GM23338 (cell line): ENCODE data around the gene TMX3. TPM values are rescaled to one million over a fixed set of nuclear protein-coding genes. Genes with fewer than 3 reads are reported as not detected.

ENCODE experiments used
- ATAC-seq: fragments of 200-7000 bp; cut with Tn5 transposase; 3 replicates; pipeline ENCODE4 v1.9.1; 2020
- DNase-seq: peaks from one replicate; pipeline ENCODE4 v3.0.0-alpha.2; 2015; ENCODE audit warnings: low spot score
- H2AFZ ChIP-seq: fragments of 200-600 bp; sonication (generic); 2 replicates; pipeline ENCODE4 v1.8.0; 2016; ENCODE audit warnings: antibody characterized with exemption, mild to moderate bottlenecking, moderate library complexity
- H3F3A ChIP-seq: fragments of 200-600 bp; sonication (generic); replicated peaks from 2 replicates; pipeline ENCODE4 v1.8.0; 2017; ENCODE audit warnings: antibody characterized with exemption, mixed run types, low read depth
- H3K27ac ChIP-seq: fragments of 200-600 bp; sonication (generic); 2 replicates; pipeline ENCODE4 v1.6.1; 2016; ENCODE audit warnings: low read depth
- H3K27me3 ChIP-seq: fragments of 200-600 bp; sonication (generic); 2 replicates; pipeline ENCODE4 v1.8.0; 2016; ENCODE audit warnings: mild to moderate bottlenecking, mixed run types, moderate library complexity; ENCODE audit not compliant: insufficient read depth
- H3K36me3 ChIP-seq: fragments of 200-600 bp; sonication (generic); 2 replicates; pipeline ENCODE4 v1.8.0; 2016; ENCODE audit warnings: mild to moderate bottlenecking; ENCODE audit not compliant: insufficient read depth
- H3K4me1 ChIP-seq: fragments of 200-600 bp; sonication (generic); 2 replicates; pipeline ENCODE4 v1.8.0; 2016; ENCODE audit warnings: mild to moderate bottlenecking, moderate library complexity; ENCODE audit not compliant: insufficient read depth
- H3K4me2 ChIP-seq: fragments of 200-600 bp; sonication (generic); 2 replicates; pipeline ENCODE4 v1.7.1; 2017; ENCODE audit warnings: mixed run types
- H3K4me3 ChIP-seq: fragments of 200-600 bp; sonication (generic); 2 replicates; pipeline ENCODE4 v1.6.1; 2016; ENCODE audit warnings: mixed run types
- H3K79me2 ChIP-seq: fragments of 200-600 bp; sonication (generic); replicated peaks from 2 replicates; pipeline ENCODE4 v1.8.0; 2017; ENCODE audit warnings: mild to moderate bottlenecking; ENCODE audit not compliant: insufficient read depth
- H3K9me2 ChIP-seq: fragments of 200-600 bp; sonication (generic); 2 replicates; pipeline ENCODE4 v1.8.0; 2017; ENCODE audit not compliant: insufficient read depth
- H4K20me1 ChIP-seq: fragments of 200-600 bp; sonication (generic); replicated peaks from 2 replicates; pipeline ENCODE4 v1.8.0; 2017; ENCODE audit warnings: mild to moderate bottlenecking; ENCODE audit not compliant: insufficient read depth
- H3K27ac Mint-ChIP-seq: 2 replicates; pipeline ENCODE4 v1.8.0; 2020; ENCODE audit warnings: inconsistent platforms, mild to moderate bottlenecking, moderate library complexity, mixed read lengths
- H3K27me3 Mint-ChIP-seq: 3 replicates; pipeline ENCODE4 v1.8.0; 2022; ENCODE audit warnings: low read depth, mild to moderate bottlenecking, moderate library complexity, mixed read lengths, inconsistent platforms; ENCODE audit not compliant: insufficient read depth, poor library complexity
- H3K36me3 Mint-ChIP-seq: 3 replicates; pipeline ENCODE4 v1.8.0; 2021; ENCODE audit warnings: low read depth, mild to moderate bottlenecking, inconsistent platforms, moderate library complexity, mixed read lengths
- H3K4me1 Mint-ChIP-seq: 3 replicates; pipeline ENCODE4 v1.8.0; 2020; ENCODE audit warnings: mild to moderate bottlenecking, inconsistent platforms, mixed read lengths
- H3K4me3 Mint-ChIP-seq: 3 replicates; pipeline ENCODE4 v1.8.0; 2021; ENCODE audit warnings: moderate library complexity, mild to moderate bottlenecking, inconsistent platforms, mixed read lengths
- H3K9me3 Mint-ChIP-seq: 3 replicates; pipeline ENCODE4 v1.8.0; 2020; ENCODE audit warnings: moderate library complexity, mild to moderate bottlenecking, inconsistent platforms, mixed read lengths
- CREB1 ChIP-seq: fragments of 250-450 bp; sonication (Bioruptor Pico); IDR thresholded peaks from 2 replicates; pipeline ENCODE4 v1.5.0; 2020; ENCODE audit warnings: low read depth, mild to moderate bottlenecking, moderate library complexity
- CTCF ChIP-seq, 2 experiments: fragments of 200-600 bp in 1 of 2; sonication (generic) in 1 of 2; conservative IDR thresholded peaks; 2 replicates each; pipeline versions ENCODE4 v1.5.1 to v1.6.1; 2016 to 2017; ENCODE audit warnings: antibody characterized with exemption in 2 of 2, low read depth in 2 of 2, mild to moderate bottlenecking in 2 of 2, moderate library complexity in 1 of 2
- ETS1 ChIP-seq: IDR thresholded peaks from 2 replicates; pipeline ENCODE4 v1.6.1; 2016; ENCODE audit warnings: antibody characterized with exemption
- EZH2 ChIP-seq: fragments of 200-600 bp; sonication (generic); IDR thresholded peaks from one replicate; pipeline ENCODE4 v1.8.0; 2017; ENCODE audit warnings: antibody characterized with exemption, mild to moderate bottlenecking, low read depth; ENCODE audit not compliant: unreplicated experiment
- EZH2phosphoT487 ChIP-seq: fragments of 200-600 bp; sonication (generic); IDR thresholded peaks from one replicate; pipeline ENCODE4 v1.8.1; 2018; ENCODE audit warnings: antibody characterized with exemption; ENCODE audit not compliant: unreplicated experiment
- JUNB ChIP-seq: IDR thresholded peaks from one replicate; pipeline ENCODE4 v1.6.1; 2016; ENCODE audit warnings: antibody characterized with exemption; ENCODE audit not compliant: unreplicated experiment
- NANOG ChIP-seq: IDR thresholded peaks from 2 replicates; pipeline ENCODE4 v1.6.1; 2016; ENCODE audit warnings: antibody characterized with exemption, borderline replicate concordance
- POLR2AphosphoS5 ChIP-seq: IDR thresholded peaks from 2 replicates; pipeline ENCODE4 v1.6.1; 2016; ENCODE audit warnings: antibody characterized with exemption, low read depth
- REST ChIP-seq: IDR thresholded peaks from one replicate; pipeline ENCODE4 v1.6.1; 2018; ENCODE audit warnings: antibody characterized with exemption; ENCODE audit not compliant: unreplicated experiment
- STAT1 ChIP-seq: IDR thresholded peaks from one replicate; pipeline ENCODE4 v1.6.1; 2016; ENCODE audit warnings: antibody characterized with exemption; ENCODE audit not compliant: unreplicated experiment
- ZNF114 ChIP-seq: fragments of 250-450 bp; sonication (Bioruptor Pico); IDR thresholded peaks from 2 replicates; pipeline ENCODE4 v1.5.0; 2020; ENCODE audit warnings: mild to moderate bottlenecking, moderate library complexity
- ZNF331 ChIP-seq: fragments of 250-450 bp; sonication (Bioruptor Pico); IDR thresholded peaks from 2 replicates; pipeline ENCODE4 v1.5.0; 2020; ENCODE audit warnings: low read depth, mild to moderate bottlenecking, moderate library complexity
- ZNF462 ChIP-seq: fragments of 250-450 bp; sonication (Bioruptor Pico); IDR thresholded peaks from 2 replicates; pipeline ENCODE4 v1.5.0; 2020; ENCODE audit warnings: mild to moderate bottlenecking, moderate library complexity
- polyA plus RNA-seq: library from polyadenylated mRNA; unstranded; fragments of >200 nt; fragmentation: Nextera tagmentation; extraction: Ambion mirVana; gene quantifications from 2 replicates; pipeline ENCODE4 v1.2.1, GENCODE V29; 2016
- total RNA-seq: library from RNA; depleted of rRNA; stranded (reverse); fragments of >200 nt; shearing (Covaris generic); gene quantifications from 2 replicates; pipeline ENCODE4 v1.2.3, GENCODE V29; 2014

TMX3 gene
- total and polyA plus RNA-seq, 2 experiments from 2014 or later: 12.4 to 40.1 TPM

- no peak overlapping the region for H3K27ac Mint-ChIP-seq
- no peaks in the 10 kb centered on the region for H3K4me1 ChIP-seq
- no peak for ATAC-seq
These were observed 18.0 kb downstream of the TMX3 start for GRCh38 chr18:68696937-68697336.

More at GRCh38 chr18:68696937-68697336, 18.0 kb downstream of the TMX3 start:
- Histone ChIP-seq H3K9me2 (no peaks in the 10 kb centered on the region; the same call in 1 of the 2 replicates), H4K20me1 (no peaks in the 10 kb centered on the region), H3K36me3 (peaks cover 18% of the 10 kb centered on the region; the same call in 1 of the 2 replicates), H3K4me2 (no peak overlapping the region), H3K4me3 (no peak overlapping the region), H3F3A (no peaks in the 10 kb centered on the region), H2AFZ (no peak overlapping the region), H3K27ac (no peak overlapping the region), H3K27me3 (no peaks in the 10 kb centered on the region), H3K79me2 (peaks cover 36% of the 10 kb centered on the region)
- TF ChIP-seq REST (no peak), EZH2phosphoT487 (no peak), EZH2 (no peak), JUNB (no peak), CTCF (conservative IDR thresholded peaks at IDR 0.05; ENCODE audit: low read depth in 2 of 2) (no peak), ZNF114 (CRISPR knock-in tag) (no peak), POLR2AphosphoS5 (no peak), STAT1 (no peak), ZNF462 (no peak), ZNF331 (CRISPR knock-in tag) (no peak), ETS1 (no peak), CREB1 (CRISPR knock-in tag) (no peak), NANOG (no peak)
- Mint-ChIP-seq H3K4me3 (no peak overlapping the region), H3K9me3 (no peaks in the 10 kb centered on the region; the same call in 2 of the 3 replicates), H3K36me3 (peaks cover 63% of the 10 kb centered on the region), H3K27me3 (no peaks in the 10 kb centered on the region), H3K4me1 (no peaks in the 10 kb centered on the region)
- no peak for DNase-seq
